Stimulated activated CD8-positive, alpha-beta memory T cell treated with anti-CD3 and anti-CD28 coated beads, Interleukin-2, amount 100 ng/mL, for 1 hour (primary cell): ENCODE measurements around the gene RMND5A.
"Not testable (repeated sequence)": the region's sequence is repeated elsewhere in the genome, so short reads cannot be mapped to it uniquely, and the experiment has no call there.

Source experiments
- DNase-seq, 2 donors: peaks; one replicate each; pipeline ENCODE4 v3.0.0-alpha.2; 2020; ENCODE audit warnings: low read depth in 2 of 2

The RMND5A gene

GRCh38 chr2:86719637-86720539, at the start of gene RMND5A:
RMND5A (plus strand) TSS chr2:86720291; CDS start chr2:86720668, 377 bp downstream.
- DNase-seq: peak; percentile 85 to 86

- no peak for DNase-seq
Observed at GRCh38 chr2:86671337-86671981, 48.6 kb upstream of the RMND5A start.

- no peak for DNase-seq
Observed at GRCh38 chr2:86672027-86672545, 48.0 kb upstream of the RMND5A start.

- no peak for DNase-seq
Observed at GRCh38 chr2:86673011-86673410, 47.1 kb upstream of the RMND5A start.

GRCh38 chr2:86673986-86674670, 46.0 kb upstream of the RMND5A start:
- DNase-seq: no peak

- DNase-seq: no peak
Observed at GRCh38 chr2:86675104-86675503, 45.0 kb upstream of the RMND5A start.

- no peak for DNase-seq
Observed at GRCh38 chr2:86675511-86676015, 44.5 kb upstream of the RMND5A start.

- no peak for DNase-seq
Observed at GRCh38 chr2:86677816-86678215, 42.3 kb upstream of the RMND5A start.

GRCh38 chr2:86679036-86679435, 41.1 kb upstream of the RMND5A start:
- no peak for DNase-seq

GRCh38 chr2:86685351-86685750, 34.7 kb upstream of the RMND5A start:
- DNase-seq: no peak

GRCh38 chr2:86686460-86686859, 33.6 kb upstream of the RMND5A start:
- no peak for DNase-seq

- no peak for DNase-seq
Observed at GRCh38 chr2:86686905-86687304, 33.2 kb upstream of the RMND5A start.

GRCh38 chr2:86695053-86695691, 24.9 kb upstream of the RMND5A start:
- DNase-seq: no peak

GRCh38 chr2:86697551-86698104, 22.5 kb upstream of the RMND5A start:
- no peak for DNase-seq

- DNase-seq: no peak
Observed at GRCh38 chr2:86700690-86701089, 19.4 kb upstream of the RMND5A start.

GRCh38 chr2:86703704-86704361, 16.3 kb upstream of the RMND5A start:
- no peak for DNase-seq

- DNase-seq: no peak
Observed at GRCh38 chr2:86704459-86704971, 15.6 kb upstream of the RMND5A start.

GRCh38 chr2:86706220-86706619, 13.9 kb upstream of the RMND5A start:
- no peak for DNase-seq

GRCh38 chr2:86706935-86707334, 13.2 kb upstream of the RMND5A start:
- no peak for DNase-seq

GRCh38 chr2:86708126-86708525, 12.0 kb upstream of the RMND5A start:
- not testable (repeated sequence) for DNase-seq
